Esophagus muscularis mucosa (tissue), 4 donors: ENCODE measurements around the gene PLD1.

ENCODE experiments used
- EP300 ChIP-seq: sonication (generic); formaldehyde crosslinking; IDR thresholded peaks from one replicate; pipeline ENCODE4 v1.6.1; 2017; ENCODE audit warnings: antibody characterized with exemption
- POLR2A ChIP-seq: fragments of 450-650 bp; IDR thresholded peaks from one replicate; pipeline ENCODE4 v1.6.1; 2017; ENCODE audit warnings: antibody characterized with exemption, moderate library complexity, mild to moderate bottlenecking, low read depth
- TF ChIP-seq, protein P1 (sequence below), 3 experiments: fragments of 200-600 bp in 2 of 3; fragments of 450-650 bp in 1 of 3; sonication (generic) in 2 of 3; IDR thresholded peaks; one replicate each; pipeline ENCODE4 v1.5.1; 2017 to 2019; ENCODE audit warnings: antibody characterized with exemption in 3 of 3, mild to moderate bottlenecking in 2 of 3, moderate library complexity in 1 of 3

GRCh38 chr3:171690281-171690680, 120.0 kb downstream of the PLD1 start:
- TF ChIP-seq, protein P1, sequence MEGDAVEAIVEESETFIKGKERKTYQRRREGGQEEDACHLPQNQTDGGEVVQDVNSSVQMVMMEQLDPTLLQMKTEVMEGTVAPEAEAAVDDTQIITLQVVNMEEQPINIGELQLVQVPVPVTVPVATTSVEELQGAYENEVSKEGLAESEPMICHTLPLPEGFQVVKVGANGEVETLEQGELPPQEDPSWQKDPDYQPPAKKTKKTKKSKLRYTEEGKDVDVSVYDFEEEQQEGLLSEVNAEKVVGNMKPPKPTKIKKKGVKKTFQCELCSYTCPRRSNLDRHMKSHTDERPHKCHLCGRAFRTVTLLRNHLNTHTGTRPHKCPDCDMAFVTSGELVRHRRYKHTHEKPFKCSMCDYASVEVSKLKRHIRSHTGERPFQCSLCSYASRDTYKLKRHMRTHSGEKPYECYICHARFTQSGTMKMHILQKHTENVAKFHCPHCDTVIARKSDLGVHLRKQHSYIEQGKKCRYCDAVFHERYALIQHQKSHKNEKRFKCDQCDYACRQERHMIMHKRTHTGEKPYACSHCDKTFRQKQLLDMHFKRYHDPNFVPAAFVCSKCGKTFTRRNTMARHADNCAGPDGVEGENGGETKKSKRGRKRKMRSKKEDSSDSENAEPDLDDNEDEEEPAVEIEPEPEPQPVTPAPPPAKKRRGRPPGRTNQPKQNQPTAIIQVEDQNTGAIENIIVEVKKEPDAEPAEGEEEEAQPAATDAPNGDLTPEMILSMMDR (IDR thresholded peaks at IDR 0.05), result no peak
- no peak for TF ChIP-seq POLR2A
- TF ChIP-seq EP300, result no peak
